ENCODE results near the gene PLA2G12B. TPM values are rescaled to one million over a fixed set of nuclear protein-coding genes. Genes with fewer than 3 reads are reported as not detected.

The PLA2G12B gene
- total RNA-seq, 3 donors from 2014 or later = 10.7 to 16.9 (median 13.9) TPM

DNA sequence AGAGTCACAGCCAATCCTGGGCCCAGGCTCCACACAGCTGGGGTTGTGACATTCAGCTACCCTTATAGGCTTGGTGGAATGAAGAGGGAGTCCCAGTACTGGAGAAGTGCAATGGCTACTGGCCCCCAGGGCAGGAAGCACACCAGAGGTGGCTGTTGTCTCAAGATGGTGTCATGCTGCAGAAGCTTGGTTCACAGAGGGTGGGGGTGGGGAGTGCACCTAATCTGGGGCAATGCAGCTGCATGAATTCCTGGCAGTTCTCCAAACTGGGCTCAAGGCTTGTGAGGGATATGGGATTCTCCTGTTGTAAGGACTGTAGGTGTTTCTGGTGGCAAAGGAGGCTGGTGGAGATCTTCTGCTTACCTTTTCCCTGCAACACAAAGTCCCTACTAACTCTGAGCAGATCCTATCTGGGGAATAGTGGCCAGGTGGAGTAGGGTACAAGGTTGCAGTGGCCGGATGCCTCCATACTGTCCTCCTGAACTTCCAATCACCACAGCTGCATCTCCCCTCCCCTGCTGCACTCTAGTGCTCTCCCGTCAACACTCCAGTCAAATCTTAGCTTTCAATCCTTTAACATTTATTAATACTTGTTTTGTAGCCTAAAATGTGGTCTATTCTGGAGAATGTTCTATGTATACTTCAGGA lies 27.4 kb upstream of the PLA2G12B start:
- no peaks in the 10 kb centered on the region for H3K4me1 ChIP-seq (ENCODE audit: low read depth)
- intact Hi-C loops (cut with DNase I, micrococcal nuclease) = no loop called here
- TF ChIP-seq, protein P1, sequence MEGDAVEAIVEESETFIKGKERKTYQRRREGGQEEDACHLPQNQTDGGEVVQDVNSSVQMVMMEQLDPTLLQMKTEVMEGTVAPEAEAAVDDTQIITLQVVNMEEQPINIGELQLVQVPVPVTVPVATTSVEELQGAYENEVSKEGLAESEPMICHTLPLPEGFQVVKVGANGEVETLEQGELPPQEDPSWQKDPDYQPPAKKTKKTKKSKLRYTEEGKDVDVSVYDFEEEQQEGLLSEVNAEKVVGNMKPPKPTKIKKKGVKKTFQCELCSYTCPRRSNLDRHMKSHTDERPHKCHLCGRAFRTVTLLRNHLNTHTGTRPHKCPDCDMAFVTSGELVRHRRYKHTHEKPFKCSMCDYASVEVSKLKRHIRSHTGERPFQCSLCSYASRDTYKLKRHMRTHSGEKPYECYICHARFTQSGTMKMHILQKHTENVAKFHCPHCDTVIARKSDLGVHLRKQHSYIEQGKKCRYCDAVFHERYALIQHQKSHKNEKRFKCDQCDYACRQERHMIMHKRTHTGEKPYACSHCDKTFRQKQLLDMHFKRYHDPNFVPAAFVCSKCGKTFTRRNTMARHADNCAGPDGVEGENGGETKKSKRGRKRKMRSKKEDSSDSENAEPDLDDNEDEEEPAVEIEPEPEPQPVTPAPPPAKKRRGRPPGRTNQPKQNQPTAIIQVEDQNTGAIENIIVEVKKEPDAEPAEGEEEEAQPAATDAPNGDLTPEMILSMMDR (IDR thresholded peaks at IDR 0.05) = no peak
- peaks cover 32% of the 10 kb centered on the region for H3K9me3 ChIP-seq
- H3K4me3 ChIP-seq = no peak overlapping the region
- ATAC-seq = no peak
- H3K36me3 ChIP-seq (ENCODE audit: low read depth) = no peaks in the 10 kb centered on the region
- DNase-seq = no peak

- intact Hi-C loops (cut with DNase I, micrococcal nuclease) = no loop called here
- H3K4me1 ChIP-seq (ENCODE audit: low read depth) = no peaks in the 10 kb centered on the region
- no peak overlapping the region for H3K4me3 ChIP-seq
- DNase-seq (no peak), ATAC-seq (no peak)
- peaks cover 39% of the 10 kb centered on the region for H3K9me3 ChIP-seq
- H3K36me3 ChIP-seq (ENCODE audit: low read depth) = no peaks in the 10 kb centered on the region
- TF ChIP-seq, protein P1 (IDR thresholded peaks at IDR 0.05) = no peak
Measured at GRCh38 chr10:72981028-72981881, 26.6 kb upstream of the PLA2G12B start.

DNA sequence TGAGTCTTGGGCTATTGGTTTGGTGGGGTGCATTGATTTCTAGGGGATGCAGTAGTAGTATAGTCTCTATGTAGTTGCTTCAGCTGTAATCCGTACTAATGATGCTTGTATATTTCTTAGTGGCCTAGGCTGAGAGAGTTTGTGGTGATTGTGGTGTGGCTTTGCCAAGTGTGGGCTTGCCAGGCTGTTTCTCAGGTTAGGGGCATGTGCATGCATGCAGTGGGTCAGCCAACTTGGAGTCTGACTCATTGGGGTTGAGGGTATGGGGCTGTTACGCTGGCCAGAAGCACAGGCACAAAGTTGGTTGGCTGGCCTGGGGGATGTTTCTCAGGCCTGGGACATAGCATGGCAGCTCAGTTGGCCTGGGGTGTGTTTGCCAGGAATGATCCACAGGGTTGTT lies 25.7 kb upstream of the PLA2G12B start:
- TF ChIP-seq, protein P1 (IDR thresholded peaks at IDR 0.05) = no peak
- ATAC-seq (no peak), DNase-seq (no peak)
- Histone ChIP-seq H3K4me1 (ENCODE audit: low read depth) (no peaks in the 10 kb centered on the region), H3K36me3 (ENCODE audit: low read depth) (no peaks in the 10 kb centered on the region), H3K9me3 (peaks cover 47% of the 10 kb centered on the region), H3K4me3 (no peak overlapping the region)
- intact Hi-C loops (cut with DNase I, micrococcal nuclease) = no loop called here

- ATAC-seq (no peak), DNase-seq (no peak)
- Histone ChIP-seq H3K36me3 (ENCODE audit: low read depth) (no peaks in the 10 kb centered on the region), H3K9me3 (peaks cover 49% of the 10 kb centered on the region), H3K4me3 (no peak overlapping the region), H3K4me1 (ENCODE audit: low read depth) (no peaks in the 10 kb centered on the region)
- intact Hi-C loops (cut with DNase I, micrococcal nuclease) = no loop called here
- TF ChIP-seq, protein P1 (IDR thresholded peaks at IDR 0.05) = no peak
Measured at GRCh38 chr10:72979709-72980108, 25.1 kb upstream of the PLA2G12B start.

GRCh38 chr10:72976886-72977285 lies 22.3 kb upstream of the PLA2G12B start:
- Histone ChIP-seq H3K9me3 (peaks cover 49% of the 10 kb centered on the region), H3K36me3 (ENCODE audit: low read depth) (no peaks in the 10 kb centered on the region), H3K4me1 (ENCODE audit: low read depth) (no peaks in the 10 kb centered on the region), H3K4me3 (no peak overlapping the region)
- intact Hi-C loops (cut with DNase I, micrococcal nuclease) = no loop called here
- DNase-seq (no peak), ATAC-seq (no peak)
- TF ChIP-seq, protein P1 (IDR thresholded peaks at IDR 0.05) = no peak
